Ovary (tissue), 10 donors: ENCODE results near the gene KCTD6. TPM values are rescaled to one million over a fixed set of nuclear protein-coding genes. Genes with fewer than 3 reads are reported as not detected.
A peak's percentile ranks its signal among the peaks of the same experiment; 100 is the strongest.

Experiments
- DNase-seq, 5 donors: peaks; one replicate each; pipeline ENCODE4 v3.0.0-alpha.2; 2019 to 2020
- H3K27ac ChIP-seq, 2 donors: fragments of 200-600 bp; one replicate each; pipeline versions ENCODE4 v1.5.1 to v1.8.0; 2019 to 2022
- H3K27me3 ChIP-seq: fragments of 200-600 bp; one replicate; pipeline ENCODE4 v1.8.0; 2022
- H3K36me3 ChIP-seq: fragments of 200-600 bp; sonication (generic); one replicate; pipeline ENCODE4 v1.5.1; 2019
- H3K4me1 ChIP-seq: one replicate; pipeline ENCODE4 v1.8.1; 2013; ENCODE audit warnings: mild to moderate bottlenecking, moderate library complexity; ENCODE audit not compliant: insufficient read depth
- H3K4me3 ChIP-seq: fragments of 200-600 bp; sonication (generic); one replicate; pipeline ENCODE4 v1.5.1; 2017
- H3K9me3 ChIP-seq, 2 donors: fragments of 200-600 bp in 1 of 2; sonication (generic) in 1 of 2; one replicate each; pipeline versions ENCODE4 v1.5.1 to v1.8.1; 2013 to 2019; ENCODE audit warnings: mild to moderate bottlenecking in 1 of 2, moderate library complexity in 1 of 2
- EP300 ChIP-seq: sonication (generic); formaldehyde crosslinking; IDR thresholded peaks from one replicate; pipeline ENCODE4 v1.6.1; 2017; ENCODE audit warnings: antibody characterized with exemption
- POLR2A ChIP-seq: fragments of 450-650 bp; IDR thresholded peaks from one replicate; pipeline ENCODE4 v1.6.1; 2017; ENCODE audit warnings: antibody characterized with exemption, mild to moderate bottlenecking, moderate library complexity
- WGBS, 3 donors: extraction: QIAGEN DNeasy Blood & Tissue Kit in 1 of 3; methylation state at CpG; one replicate each; pipeline versions ENCODE4 v1.1.5 to v1.1.7; 2013 to 2017; 5-methylcytosine and 5-hydroxymethylcytosine counted together
- intact Hi-C, 4 donors: fragments of 100-400 bp; cut with DNase I; formaldehyde crosslinking; loops; one replicate each; pipeline versions ENCODE4 v1.11.0 to v1.15.1; 2022 to 2023
- long read RNA-seq, 3 donors: library from polyadenylated mRNA in 2 of 3; unstranded in 2 of 3; transcript quantifications; one replicate each; pipeline ENCODE4 v2.0.0 and lab custom pipeline, GENCODE V29; 2021 to 2026
- polyA plus RNA-seq, 2 donors: library from polyadenylated mRNA; stranded (reverse); fragments of 200-250 nt in 1 of 2; fragments of 350-450 nt in 1 of 2; fragmentation: Illumina TruSeq in 1 of 2; extraction: RNeasy Lipid Tissue Mini Kit (QIAGEN cat#74804) in 1 of 2; gene quantifications; one replicate each; pipeline ENCODE4 v1.2.3, GENCODE V29; 2013 to 2014
- total RNA-seq, 7 donors: library from RNA; depleted of rRNA in 2 of 7; stranded (reverse); fragments of >200 nt in 2 of 7; fragmentation: NEBNext Ultra II Directional in 3 of 7; extraction: Animal tissue kit (Norgen Biotek cat#: 25700) in 3 of 7; gene quantifications; one replicate each; pipeline versions ENCODE4 v1.1.0 to v1.2.4, GENCODE V29; 2016 to 2023
- TF ChIP-seq, protein P1 (sequence below), 3 donors: fragments of 450-650 bp in 2 of 3; fragments of 200-600 bp in 1 of 3; IDR thresholded peaks; one replicate each; pipeline versions ENCODE4 v1.5.1 to v1.8.0; 2016 to 2022; ENCODE audit warnings: antibody characterized with exemption in 3 of 3, mild to moderate bottlenecking in 1 of 3
- donor health status: DM: no; HTN: no; CAD: no; lungs with moderate emphysema.
- donor health status: DM: no; HTN: no; CAD: no.
- donor health status: Bipolar disorder and iron deficiency.
- donor health status: DM: yes; HTN: yes; CAD: no.
- donor health status: DM: no; HTN: no; CAD: no.
- donor health status: DM: yes; HTN: yes; CAD: no.

KCTD6 gene
- total RNA-seq: 10 to 100 TPM; 10.9 to 16.6 (median 13.0) TPM
- 10 to 100 TPM; 11.7 to 20.8 TPM for polyA plus RNA-seq
- long read RNA-seq, donor 1, transcript KCTD6-202 (3 exons, 1,533 nt): major isoform, 59 of 73 reads
- long read RNA-seq, donor 1, transcript KCTD6-201 (2 exons, 2,425 nt): minor isoform, 8 of 73 reads
- long read RNA-seq, donor 1, partial matches to known transcripts: 4 of 73 reads
- long read RNA-seq, donor 1, other reads (novel, unspliced or antisense): 1 of 73 reads
- long read RNA-seq, donor 2, transcript KCTD6-202 (3 exons, 1,533 nt): major isoform, 21 of 23 reads
- long read RNA-seq, donor 2, partial matches to known transcripts: 0 of 23 reads
- long read RNA-seq, donor 2, other reads (novel, unspliced or antisense): 0 of 23 reads
- long read RNA-seq, donor 3, transcript KCTD6-202 (3 exons, 1,533 nt): major isoform, 24 of 27 reads
- long read RNA-seq, donor 3, partial matches to known transcripts: 2 of 27 reads
- long read RNA-seq, donor 3, other reads (novel, unspliced or antisense): 0 of 27 reads

- 1 to 2% (median 1%) methylated on average over 23 to 104 of the region's 104 CpGs for WGBS, 3 donors
- peak; percentile 91 to 97 (median 95) for DNase-seq
- no peaks in the 10 kb centered on the region for H3K27me3 ChIP-seq
- H3K9me3 ChIP-seq: no peaks in the 10 kb centered on the region
- H3K36me3 ChIP-seq: no peaks in the 10 kb centered on the region
- TF ChIP-seq, protein P1, sequence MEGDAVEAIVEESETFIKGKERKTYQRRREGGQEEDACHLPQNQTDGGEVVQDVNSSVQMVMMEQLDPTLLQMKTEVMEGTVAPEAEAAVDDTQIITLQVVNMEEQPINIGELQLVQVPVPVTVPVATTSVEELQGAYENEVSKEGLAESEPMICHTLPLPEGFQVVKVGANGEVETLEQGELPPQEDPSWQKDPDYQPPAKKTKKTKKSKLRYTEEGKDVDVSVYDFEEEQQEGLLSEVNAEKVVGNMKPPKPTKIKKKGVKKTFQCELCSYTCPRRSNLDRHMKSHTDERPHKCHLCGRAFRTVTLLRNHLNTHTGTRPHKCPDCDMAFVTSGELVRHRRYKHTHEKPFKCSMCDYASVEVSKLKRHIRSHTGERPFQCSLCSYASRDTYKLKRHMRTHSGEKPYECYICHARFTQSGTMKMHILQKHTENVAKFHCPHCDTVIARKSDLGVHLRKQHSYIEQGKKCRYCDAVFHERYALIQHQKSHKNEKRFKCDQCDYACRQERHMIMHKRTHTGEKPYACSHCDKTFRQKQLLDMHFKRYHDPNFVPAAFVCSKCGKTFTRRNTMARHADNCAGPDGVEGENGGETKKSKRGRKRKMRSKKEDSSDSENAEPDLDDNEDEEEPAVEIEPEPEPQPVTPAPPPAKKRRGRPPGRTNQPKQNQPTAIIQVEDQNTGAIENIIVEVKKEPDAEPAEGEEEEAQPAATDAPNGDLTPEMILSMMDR (IDR thresholded peaks at IDR 0.05): peak; percentile 24 to 79 (median 79)
- TF ChIP-seq POLR2A (no peak), EP300 (no peak)
- intact Hi-C loops: loop anchor here (5.0 to 10.0 kb wide), 5 partner anchors 41 to 167 kb away; partner anchors contain the start of gene PXK (in 2 of the 4)
- peaks cover 12% of the 10 kb centered on the region for H3K4me1 ChIP-seq
- H3K4me3 ChIP-seq: peak within 1 kb of the TSS; percentile 77
- peak within 1 kb of the TSS; percentile 66 to 71 for H3K27ac ChIP-seq
Measured at GRCh38 chr3:58491506-58492402, at the start of gene KCTD6. Gene KCTD6 (plus strand): TSS chr3:58492096. CDS start chr3:58498756, 6,660 bp downstream.

DNA sequence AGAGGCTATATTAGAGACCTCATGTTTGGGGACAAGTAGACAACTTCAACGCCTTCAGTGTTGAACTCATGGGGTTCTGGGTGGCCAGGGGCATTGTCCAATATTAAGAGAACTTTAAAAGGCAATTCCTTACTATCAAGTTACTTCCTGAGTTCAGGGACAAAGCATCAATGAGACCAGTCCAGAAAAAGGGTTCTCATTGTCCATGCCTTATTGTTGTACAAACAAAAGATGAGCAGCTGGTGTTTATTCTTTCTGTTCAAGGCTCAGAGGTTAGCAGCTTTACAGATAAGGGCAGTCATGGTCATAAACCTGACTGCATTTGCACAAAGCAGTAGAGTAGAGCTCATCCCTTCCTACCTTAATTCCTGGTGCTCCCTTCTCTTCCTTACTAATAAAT is 39.7 kb upstream of the KCTD6 start:
- H3K36me3 ChIP-seq: no peaks in the 10 kb centered on the region
- no peaks in the 10 kb centered on the region for H3K27me3 ChIP-seq
- no peak overlapping the region for H3K4me3 ChIP-seq
- no peaks in the 10 kb centered on the region for H3K4me1 ChIP-seq
- DNase-seq: no peak
- TF ChIP-seq, protein P1 (IDR thresholded peaks at IDR 0.05): no peak
- no peak for TF ChIP-seq EP300
- TF ChIP-seq POLR2A: no peak
- H3K27ac ChIP-seq: no peak overlapping the region
- intact Hi-C loops: no loop called here
- 44 to 48% (median 48%) methylated on average over 1 of the region's 1 CpG for WGBS, 3 donors
- H3K9me3 ChIP-seq: no peaks in the 10 kb centered on the region

DNA sequence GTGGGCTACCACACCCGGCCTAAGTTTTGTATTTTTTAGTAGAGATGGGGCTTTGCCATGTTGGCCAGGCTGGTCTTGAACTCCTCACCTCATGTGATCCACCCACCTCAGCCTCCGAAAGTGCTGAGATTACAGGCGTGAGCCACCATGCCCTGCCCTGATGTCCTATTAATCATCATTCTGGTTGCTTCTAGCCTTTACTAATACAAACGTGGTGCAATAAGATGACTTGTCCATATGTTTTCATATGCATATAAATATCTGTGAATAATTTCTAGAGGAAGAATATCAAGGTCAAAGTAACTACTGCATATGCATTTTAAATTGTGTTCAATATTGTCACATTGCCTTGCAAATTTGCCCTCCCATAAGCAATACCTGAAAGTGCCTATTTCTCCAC is 32.7 kb upstream of the KCTD6 start:
- Histone ChIP-seq H3K27me3 (no peaks in the 10 kb centered on the region), H3K27ac (no peak overlapping the region), H3K4me3 (no peak overlapping the region), H3K4me1 (peaks cover 5% of the 10 kb centered on the region), H3K36me3 (no peaks in the 10 kb centered on the region), H3K9me3 (no peaks in the 10 kb centered on the region)
- intact Hi-C loops: no loop called here
- no peak for TF ChIP-seq EP300
- no peak for TF ChIP-seq POLR2A
- TF ChIP-seq, protein P1 (IDR thresholded peaks at IDR 0.05): no peak
- DNase-seq: no peak
- WGBS, 3 donors: 73 to 76% (median 74%) methylated on average over 4 of the region's 4 CpGs

- Histone ChIP-seq H3K9me3 (no peaks in the 10 kb centered on the region), H3K4me3 (no peak overlapping the region), H3K27ac (no peak overlapping the region), H3K27me3 (no peaks in the 10 kb centered on the region), H3K4me1 (peaks cover 5% of the 10 kb centered on the region), H3K36me3 (no peaks in the 10 kb centered on the region)
- TF ChIP-seq, protein P1 (IDR thresholded peaks at IDR 0.05): no peak
- TF ChIP-seq POLR2A (no peak), EP300 (no peak)
- no peak for DNase-seq
- intact Hi-C loops: no loop called here
- WGBS, 3 donors: 75 to 77% (median 75%) methylated on average over 4 of the region's 4 CpGs
Measured at GRCh38 chr3:58462829-58463180, 29.1 kb upstream of the KCTD6 start.
